Tibial nerve (tissue), 3 donors: ENCODE results near the gene MBNL2.

Experiments used
- POLR2A ChIP-seq, 2 donors: fragments of 450-650 bp; IDR thresholded peaks; one replicate each; pipeline ENCODE4 v1.6.1; 2017; ENCODE audit warnings: antibody characterized with exemption in 2 of 2, mild to moderate bottlenecking in 2 of 2, moderate library complexity in 2 of 2
- TF ChIP-seq, protein P1 (sequence below), 5 experiments: fragments of 200-600 bp in 3 of 5; fragments of 450-650 bp in 2 of 5; sonication (generic) in 3 of 5; IDR thresholded peaks; one replicate each; pipeline ENCODE4 v1.5.1; 2016 to 2019; ENCODE audit warnings: antibody characterized with exemption in 5 of 5, mild to moderate bottlenecking in 3 of 5, moderate library complexity in 2 of 5

DNA sequence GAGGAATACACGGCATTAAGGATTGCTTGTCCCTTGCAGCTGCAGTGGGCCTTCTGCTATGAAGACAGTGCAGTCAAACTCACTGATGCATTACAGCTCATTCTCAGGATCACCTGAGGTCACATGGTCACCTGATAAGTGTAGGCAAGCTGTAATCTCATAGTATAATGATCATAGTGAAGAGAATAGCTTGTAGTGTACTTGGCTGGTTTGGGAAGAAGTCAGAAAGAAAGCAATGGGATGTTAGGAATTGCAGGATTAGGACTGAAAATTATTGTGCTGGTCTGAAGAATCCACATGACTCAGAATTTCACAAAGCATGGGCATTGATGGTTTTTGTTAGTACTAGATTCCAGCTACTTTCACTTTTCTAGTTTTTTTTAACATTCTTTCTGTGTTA lies 76.7 kb downstream of the MBNL2 start:
- TF ChIP-seq, protein P1, sequence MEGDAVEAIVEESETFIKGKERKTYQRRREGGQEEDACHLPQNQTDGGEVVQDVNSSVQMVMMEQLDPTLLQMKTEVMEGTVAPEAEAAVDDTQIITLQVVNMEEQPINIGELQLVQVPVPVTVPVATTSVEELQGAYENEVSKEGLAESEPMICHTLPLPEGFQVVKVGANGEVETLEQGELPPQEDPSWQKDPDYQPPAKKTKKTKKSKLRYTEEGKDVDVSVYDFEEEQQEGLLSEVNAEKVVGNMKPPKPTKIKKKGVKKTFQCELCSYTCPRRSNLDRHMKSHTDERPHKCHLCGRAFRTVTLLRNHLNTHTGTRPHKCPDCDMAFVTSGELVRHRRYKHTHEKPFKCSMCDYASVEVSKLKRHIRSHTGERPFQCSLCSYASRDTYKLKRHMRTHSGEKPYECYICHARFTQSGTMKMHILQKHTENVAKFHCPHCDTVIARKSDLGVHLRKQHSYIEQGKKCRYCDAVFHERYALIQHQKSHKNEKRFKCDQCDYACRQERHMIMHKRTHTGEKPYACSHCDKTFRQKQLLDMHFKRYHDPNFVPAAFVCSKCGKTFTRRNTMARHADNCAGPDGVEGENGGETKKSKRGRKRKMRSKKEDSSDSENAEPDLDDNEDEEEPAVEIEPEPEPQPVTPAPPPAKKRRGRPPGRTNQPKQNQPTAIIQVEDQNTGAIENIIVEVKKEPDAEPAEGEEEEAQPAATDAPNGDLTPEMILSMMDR (IDR thresholded peaks at IDR 0.05): no peak
- TF ChIP-seq POLR2A (IDR thresholded peaks at IDR 0.05): no peak
